IMR-90 (cell line): Measurements from ENCODE around the gene ANKRD33B.

Experiments used
- BHLHE40 ChIP-seq: fragments of 150-350 bp; IDR thresholded peaks from 2 replicates; pipeline ENCODE4 v1.6.1; 2016; ENCODE audit warnings: mild to moderate bottlenecking, low read depth, low read length
- CHD1 ChIP-seq: IDR thresholded peaks from 2 replicates; pipeline ENCODE4 v1.6.1; 2012; ENCODE audit warnings: low read depth, low read length, improper control_type of control experiment
- ELK1 ChIP-seq: fragments of 150-350 bp; IDR thresholded peaks from 2 replicates; pipeline ENCODE4 v1.6.1; 2016; ENCODE audit warnings: low read depth, mild to moderate bottlenecking, low read length, moderate library complexity, borderline replicate concordance
- FOS ChIP-seq: fragments of 150-350 bp; IDR thresholded peaks from 2 replicates; pipeline ENCODE4 v1.6.1; 2016; ENCODE audit warnings: low read depth, low read length
- MAFK ChIP-seq: IDR thresholded peaks from 2 replicates; pipeline ENCODE4 v1.6.1; 2012; ENCODE audit warnings: low read depth, low read length, improper control_type of control experiment
- MAZ ChIP-seq: IDR thresholded peaks from 2 replicates; pipeline ENCODE4 v1.6.1; 2012; ENCODE audit warnings: low read depth, mild to moderate bottlenecking, low read length, improper control_type of control experiment, moderate library complexity, borderline replicate concordance
- NFE2L2 ChIP-seq: fragments of 150-350 bp; IDR thresholded peaks from 2 replicates; pipeline ENCODE4 v1.6.1; 2016; ENCODE audit warnings: low read depth, mild to moderate bottlenecking, low read length
- POLR2A ChIP-seq: IDR thresholded peaks from 2 replicates; pipeline ENCODE4 v1.6.1; 2012; ENCODE audit warnings: mild to moderate bottlenecking, low read depth, low read length
- RAD21 ChIP-seq: IDR thresholded peaks from 2 replicates; pipeline ENCODE4 v1.6.1; 2012; ENCODE audit warnings: low read length, improper control_type of control experiment
- RCOR1 ChIP-seq: IDR thresholded peaks from 2 replicates; pipeline ENCODE4 v1.6.1; 2012; ENCODE audit warnings: mild to moderate bottlenecking, low read length, improper control_type of control experiment; ENCODE audit not compliant: insufficient replicate concordance
- SMC3 ChIP-seq: fragments of 150-350 bp; IDR thresholded peaks from 2 replicates; pipeline ENCODE4 v1.6.1; 2016; ENCODE audit warnings: low read depth, mild to moderate bottlenecking, antibody characterized with exemption, low read length, moderate library complexity
- USF2 ChIP-seq: fragments of 150-350 bp; IDR thresholded peaks from 2 replicates; pipeline ENCODE4 v1.6.1; 2017; ENCODE audit warnings: mild to moderate bottlenecking, antibody characterized with exemption, low read length, low read depth
- TF ChIP-seq, protein P1 (sequence below): conservative IDR thresholded peaks from 2 replicates; pipeline ENCODE4 v1.5.1; 2012; ENCODE audit warnings: mild to moderate bottlenecking, low read depth, low read length, improper control_type of control experiment

- TF ChIP-seq, protein P1, sequence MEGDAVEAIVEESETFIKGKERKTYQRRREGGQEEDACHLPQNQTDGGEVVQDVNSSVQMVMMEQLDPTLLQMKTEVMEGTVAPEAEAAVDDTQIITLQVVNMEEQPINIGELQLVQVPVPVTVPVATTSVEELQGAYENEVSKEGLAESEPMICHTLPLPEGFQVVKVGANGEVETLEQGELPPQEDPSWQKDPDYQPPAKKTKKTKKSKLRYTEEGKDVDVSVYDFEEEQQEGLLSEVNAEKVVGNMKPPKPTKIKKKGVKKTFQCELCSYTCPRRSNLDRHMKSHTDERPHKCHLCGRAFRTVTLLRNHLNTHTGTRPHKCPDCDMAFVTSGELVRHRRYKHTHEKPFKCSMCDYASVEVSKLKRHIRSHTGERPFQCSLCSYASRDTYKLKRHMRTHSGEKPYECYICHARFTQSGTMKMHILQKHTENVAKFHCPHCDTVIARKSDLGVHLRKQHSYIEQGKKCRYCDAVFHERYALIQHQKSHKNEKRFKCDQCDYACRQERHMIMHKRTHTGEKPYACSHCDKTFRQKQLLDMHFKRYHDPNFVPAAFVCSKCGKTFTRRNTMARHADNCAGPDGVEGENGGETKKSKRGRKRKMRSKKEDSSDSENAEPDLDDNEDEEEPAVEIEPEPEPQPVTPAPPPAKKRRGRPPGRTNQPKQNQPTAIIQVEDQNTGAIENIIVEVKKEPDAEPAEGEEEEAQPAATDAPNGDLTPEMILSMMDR = no peak
- TF ChIP-seq ELK1 (no peak), NFE2L2 (no peak), CHD1 (no peak), POLR2A (no peak), BHLHE40 (no peak), RAD21 (no peak), USF2 (no peak), SMC3 (no peak), MAFK (no peak), MAZ (no peak), FOS (no peak), RCOR1 (no peak)
These were observed 36.9 kb downstream of the ANKRD33B start for GRCh38 chr5:10600626-10601245.
